H1 (cell line): ENCODE data around the gene RAB10. TPM values are rescaled to one million over a fixed set of nuclear protein-coding genes. Genes with fewer than 3 reads are reported as not detected.
A peak's percentile ranks its signal among the peaks of the same experiment; 100 is the strongest.

Experiments used
- CTCF ChIA-PET: fragments of 300-600 bp; sonication (Branson Sonifier 250); formaldehyde crosslinking; loops from one replicate; lab custom pipeline; 2021; ENCODE audit not compliant: partially characterized antibody; lab: Charles Lee
- POLR2A ChIA-PET: fragments of 300-600 bp; sonication (Branson Sonifier 250); formaldehyde crosslinking; loops from one replicate; lab custom pipeline; 2021; ENCODE audit warnings: inconsistent platforms; ENCODE audit not compliant: partially characterized antibody; lab: Charles Lee
- DNase-seq, 2 experiments: peaks; one replicate each; pipeline versions ENCODE4 v3.0.0 to v3.0.0-alpha.2; 2010 to 2022; ENCODE audit warnings: low spot score in 2 of 2, low read depth in 1 of 2, mixed read lengths in 1 of 2
- FAIRE-seq: peaks from 2 replicates; lab custom pipeline; 2011; peaks lifted over from hg19 to GRCh38; lab: Jason Lieb, UNC
- H2AFZ ChIP-seq: 2 replicates; pipeline ENCODE4 v1.8.1; 2012; ENCODE audit warnings: low read length, inconsistent platforms
- H2AK5ac ChIP-seq: 2 replicates; pipeline ENCODE4 v1.6.1; 2013; ENCODE audit warnings: low read depth, low read length
- H2BK120ac ChIP-seq: replicated peaks from 2 replicates; pipeline ENCODE3; 2013; ENCODE audit warnings: low read depth, low read length, inconsistent platforms
- H2BK12ac ChIP-seq: 2 replicates; pipeline ENCODE4 v1.6.1; 2013; ENCODE audit warnings: low read depth, low read length
- H2BK15ac ChIP-seq: 2 replicates; pipeline ENCODE4 v1.6.1; 2013; ENCODE audit warnings: low read length
- H2BK20ac ChIP-seq: 2 replicates; pipeline ENCODE4 v1.6.1; 2013; ENCODE audit warnings: low read length
- H2BK5ac ChIP-seq: 2 replicates; pipeline ENCODE4 v1.6.1; 2013; ENCODE audit warnings: low read depth, low read length
- H3K14ac ChIP-seq: 2 replicates; pipeline ENCODE4 v1.6.1; 2013; ENCODE audit warnings: inconsistent platforms; ENCODE audit not compliant: insufficient read length
- H3K18ac ChIP-seq: 2 replicates; pipeline ENCODE4 v1.6.1; 2013; ENCODE audit warnings: low read length; ENCODE audit errors: extremely low read depth
- H3K23ac ChIP-seq: 2 replicates; pipeline ENCODE4 v1.6.1; 2013; ENCODE audit warnings: inconsistent platforms; ENCODE audit not compliant: insufficient read length
- H3K23me2 ChIP-seq: 2 replicates; pipeline ENCODE4 v1.6.1; 2013; ENCODE audit warnings: low read depth, low read length
- H3K27ac ChIP-seq: 2 replicates; pipeline ENCODE4 v1.6.1; 2011; ENCODE audit warnings: low read depth, low read length, inconsistent platforms
- H3K27me3 ChIP-seq, 4 experiments: replicated peaks in 1 of 4; 1 replicate in 1 of 4; 2 replicates in 3 of 4; pipeline versions ENCODE4 v1.6.1 to v1.8.1; 2011 to 2013; ENCODE audit warnings: low read length in 3 of 4, mild to moderate bottlenecking in 3 of 4, inconsistent platforms in 2 of 4, mixed read lengths in 2 of 4, moderate library complexity in 1 of 4; ENCODE audit not compliant: control insufficient read depth in 3 of 4, insufficient read depth in 3 of 4; ENCODE audit errors: extremely low read depth in 1 of 4
- H3K36me3 ChIP-seq, 4 experiments: 2 replicates each; pipeline versions ENCODE4 v1.6.1 to v1.8.1; 2011 to 2013; ENCODE audit warnings: mild to moderate bottlenecking in 4 of 4, low read length in 3 of 4, moderate library complexity in 2 of 4, control low read depth in 1 of 4, inconsistent platforms in 1 of 4; ENCODE audit not compliant: insufficient read depth in 4 of 4, control insufficient read depth in 2 of 4
- H3K4ac ChIP-seq: replicated peaks from 2 replicates; pipeline ENCODE3; 2013; ENCODE audit warnings: low read length, low read depth, mixed read lengths, inconsistent platforms; ENCODE audit not compliant: insufficient read length
- H3K4me1 ChIP-seq, 4 experiments: replicated peaks in 1 of 4; 1 replicate in 1 of 4; 2 replicates in 3 of 4; pipeline versions ENCODE4 v1.6.1 to v1.8.1; 2011 to 2013; ENCODE audit warnings: low read length in 3 of 4, inconsistent platforms in 2 of 4, mixed read lengths in 1 of 4; ENCODE audit not compliant: insufficient read depth in 4 of 4, control insufficient read depth in 3 of 4
- H3K4me2 ChIP-seq, 2 experiments: 2 replicates each; pipeline versions ENCODE4 v1.6.1 to v1.8.1; 2011 to 2013; ENCODE audit warnings: low read depth in 2 of 2, low read length in 2 of 2, control low read depth in 1 of 2, inconsistent platforms in 1 of 2, mild to moderate bottlenecking in 1 of 2; ENCODE audit not compliant: insufficient read depth in 1 of 2
- H3K4me3 ChIP-seq, 4 experiments: fragments of 200-600, 300-600 bp in 1 of 4; sonication (generic), shearing (Covaris generic), sonication (Bioruptor Twin) in 1 of 4; 2 replicates each; pipeline versions ENCODE4 v1.5.1 to v1.8.1; 2011 to 2016; ENCODE audit warnings: low read length in 4 of 4, low read depth in 3 of 4, control low read depth in 2 of 4, inconsistent platforms in 2 of 4, mild to moderate bottlenecking in 2 of 4, mixed read lengths in 1 of 4, moderate library complexity in 1 of 4; ENCODE audit not compliant: insufficient read depth in 2 of 4; ENCODE audit errors: extremely low read depth in 1 of 4
- H3K56ac ChIP-seq: replicated peaks from 2 replicates; pipeline ENCODE3; 2013; ENCODE audit warnings: low read depth, mild to moderate bottlenecking, mixed read lengths, low read length, inconsistent platforms; ENCODE audit not compliant: insufficient read length
- H3K79me1 ChIP-seq: 2 replicates; pipeline ENCODE4 v1.6.1; 2013; ENCODE audit warnings: low read depth, low read length, control low read depth
- H3K79me2 ChIP-seq, 2 experiments: 2 replicates each; pipeline versions ENCODE4 v1.6.1 to v1.8.1; 2012 to 2013; ENCODE audit warnings: low read length in 2 of 2, mild to moderate bottlenecking in 2 of 2, inconsistent platforms in 1 of 2; ENCODE audit not compliant: insufficient read depth in 2 of 2, control insufficient read depth in 1 of 2
- H3K9ac ChIP-seq, 4 experiments: replicated peaks in 1 of 4; 1 replicate in 1 of 4; 2 replicates in 3 of 4; pipeline versions ENCODE4 v1.6.1 to v1.8.1; 2011 to 2013; ENCODE audit warnings: low read depth in 3 of 4, low read length in 3 of 4, control low read depth in 2 of 4, mild to moderate bottlenecking in 2 of 4, moderate library complexity in 2 of 4, inconsistent platforms in 1 of 4; ENCODE audit errors: extremely low read depth in 1 of 4
- H3K9me3 ChIP-seq, 2 experiments: 2 replicates each; pipeline versions ENCODE4 v1.6.1 to v1.8.1; 2012 to 2013; ENCODE audit warnings: mild to moderate bottlenecking in 2 of 2, moderate library complexity in 2 of 2, control low read depth in 1 of 2, inconsistent platforms in 1 of 2, low read depth in 1 of 2, low read length in 1 of 2, mixed read lengths in 1 of 2; ENCODE audit not compliant: insufficient read depth in 2 of 2
- H4K20me1 ChIP-seq, 2 experiments: replicated peaks in 1 of 2; 2 replicates each; pipeline versions ENCODE3 to v1.8.1; 2011 to 2013; ENCODE audit warnings: inconsistent platforms in 2 of 2, low read length in 2 of 2, mild to moderate bottlenecking in 1 of 2; ENCODE audit not compliant: insufficient read depth in 2 of 2, control insufficient read depth in 1 of 2
- H4K5ac ChIP-seq: 2 replicates; pipeline ENCODE4 v1.6.1; 2013; ENCODE audit warnings: low read length, low read depth, mixed read lengths, inconsistent platforms; ENCODE audit not compliant: insufficient read length
- H4K8ac ChIP-seq: 2 replicates; pipeline ENCODE4 v1.8.0; 2013; ENCODE audit warnings: mild to moderate bottlenecking, moderate library complexity, low read length, inconsistent platforms; ENCODE audit not compliant: insufficient read depth; ENCODE audit errors: extremely low read depth
- H4K91ac ChIP-seq: replicated peaks from 2 replicates; pipeline ENCODE3; 2013; ENCODE audit warnings: low read length, mixed read lengths, inconsistent platforms; ENCODE audit not compliant: insufficient read length
- BACH1 ChIP-seq: IDR thresholded peaks from 2 replicates; pipeline ENCODE4 v1.6.1; 2012; ENCODE audit warnings: low read length, improper control_type of control experiment
- E2F6 ChIP-seq: IDR thresholded peaks from 2 replicates; pipeline ENCODE4 v1.6.1; 2012; ENCODE audit warnings: inconsistent platforms
- MAFK ChIP-seq: IDR thresholded peaks from 2 replicates; pipeline ENCODE4 v1.6.1; 2012; ENCODE audit warnings: low read depth, mild to moderate bottlenecking, improper control_type of control experiment, low read length
- WGBS, 2 experiments: shearing (Covaris generic) in 1 of 2; methylation state at CpG; one replicate each; pipeline versions ENCODE4 v1.1.6 to v1.1.7; 2013 to 2015; ENCODE audit warnings: low lambda C conversion rate in 2 of 2, mixed read lengths in 2 of 2, inconsistent platforms in 1 of 2, low coverage in 1 of 2, missing lambda C conversion rate in 1 of 2; ENCODE audit not compliant: insufficient replicate concordance in 2 of 2, insufficient coverage in 1 of 2, insufficient read length in 1 of 2; ENCODE audit errors: extremely low coverage in 1 of 2, missing lambda C conversion rate in 1 of 2; 5-methylcytosine and 5-hydroxymethylcytosine counted together
- polyA plus RNA-seq, 7 experiments: library from polyadenylated mRNA; depleted of rRNA in 3 of 7; stranded (reverse) in 5 of 7; unstranded in 2 of 7; fragments of >200 nt in 5 of 7; fragments of 200-250 nt in 2 of 7; gene quantifications; 1 replicate in 5 of 7; 2 replicates in 1 of 7; 4 replicates in 1 of 7; pipeline versions ENCODE4 v1.2.1 to v1.2.3, GENCODE V29; 2011 to 2013; ENCODE audit warnings: missing spikeins in 2 of 7, mixed read lengths in 2 of 7
- total RNA-seq: library from RNA; stranded (reverse); fragmentation: NEBNext Ultra II Directional; extraction: Animal tissue kit (Norgen Biotek cat#: 25700); gene quantifications from 2 replicates; pipeline ENCODE4 v1.2.1, GENCODE V29; 2021

Gene RAB10
- total and polyA plus RNA-seq, 2 of the 8 experiments (the other 6 are each of a cell fraction or from before 2014, with no cell fraction given): 42.6 to 136 TPM

GRCh38 chr2:26068602-26069298 is 34.9 kb downstream of the RAB10 start:
- H3K23ac ChIP-seq: no peak overlapping the region
- H2AK5ac ChIP-seq: no peak overlapping the region
- H2AFZ ChIP-seq: no peak overlapping the region
- H3K4me2 ChIP-seq: peak overlapping the region in 1 of 2 experiments; percentile 8; a peak in 1 of 4 replicates
- no peaks in the 10 kb centered on the region; the same call in 1 of the 2 replicates for H3K79me1 ChIP-seq
- no peak overlapping the region for H2BK5ac ChIP-seq
- no peak overlapping the region for H2BK15ac ChIP-seq
- H3K18ac ChIP-seq: no peak overlapping the region
- DNase-seq: no peak
- POLR2A ChIA-PET: interaction anchor here (0.6 to 1.9 kb wide), 9 partner anchors 7 to 328 kb away, joined by 3 to 5 read pairs (median 3); partner anchors contain the start of gene RAB10
- H4K8ac ChIP-seq: no peak overlapping the region
- no peak for FAIRE-seq
- TF ChIP-seq MAFK (peak; percentile 87), BACH1 (peak; percentile 95), E2F6 (no peak)
- H3K4me1 ChIP-seq: peaks cover 0 to 13% (median 5%) of the 10 kb centered on the region in 4 experiments; a peak in 5 of 7 replicates
- H2BK120ac ChIP-seq: no peak overlapping the region
- peak overlapping the region; percentile 51; the same call in 1 of the 2 replicates for H3K27ac ChIP-seq
- H3K79me2 ChIP-seq: peaks cover 0 to 99% of the 10 kb centered on the region in 2 experiments
- CTCF ChIA-PET: no interaction called here
- no peaks in the 10 kb centered on the region for H3K9me3 ChIP-seq
- peaks cover 7 to 13% of the 10 kb centered on the region in 2 experiments for H4K20me1 ChIP-seq
- H3K9ac ChIP-seq: no peak overlapping the region
- H4K5ac ChIP-seq: peak overlapping the region; percentile 18
- H3K4me3 ChIP-seq: no peak overlapping the region
- H2BK20ac ChIP-seq: no peak overlapping the region
- H3K56ac ChIP-seq: no peak overlapping the region
- H3K27me3 ChIP-seq: no peaks in the 10 kb centered on the region
- H3K23me2 ChIP-seq: no peaks in the 10 kb centered on the region
- no peak overlapping the region for H2BK12ac ChIP-seq
- no peak overlapping the region for H3K14ac ChIP-seq
- H4K91ac ChIP-seq: no peak overlapping the region
- no peak overlapping the region for H3K4ac ChIP-seq
- no peaks in the 10 kb centered on the region; a peak in 1 of 8 replicates for H3K36me3 ChIP-seq
- 22% methylated on average over 4 of the region's 4 CpGs; no CpG with 5 or more reads in 1 of the 2 experiments for whole genome bisulfite sequencing, 2 experiments
